Hematopoietic multipotent progenitor cell treated with erythropoietin and hydrocortisone succinate and interleukin-3 and kit ligand, for 6 days (in vitro differentiated cells): ENCODE results near the gene SLC38A11.
A peak's percentile ranks its signal among the peaks of the same experiment; 100 is the strongest.

Source experiments
- DNase-seq: peaks from one replicate; pipeline ENCODE4 v3.0.0-alpha.2; 2015

Gene SLC38A11

DNA sequence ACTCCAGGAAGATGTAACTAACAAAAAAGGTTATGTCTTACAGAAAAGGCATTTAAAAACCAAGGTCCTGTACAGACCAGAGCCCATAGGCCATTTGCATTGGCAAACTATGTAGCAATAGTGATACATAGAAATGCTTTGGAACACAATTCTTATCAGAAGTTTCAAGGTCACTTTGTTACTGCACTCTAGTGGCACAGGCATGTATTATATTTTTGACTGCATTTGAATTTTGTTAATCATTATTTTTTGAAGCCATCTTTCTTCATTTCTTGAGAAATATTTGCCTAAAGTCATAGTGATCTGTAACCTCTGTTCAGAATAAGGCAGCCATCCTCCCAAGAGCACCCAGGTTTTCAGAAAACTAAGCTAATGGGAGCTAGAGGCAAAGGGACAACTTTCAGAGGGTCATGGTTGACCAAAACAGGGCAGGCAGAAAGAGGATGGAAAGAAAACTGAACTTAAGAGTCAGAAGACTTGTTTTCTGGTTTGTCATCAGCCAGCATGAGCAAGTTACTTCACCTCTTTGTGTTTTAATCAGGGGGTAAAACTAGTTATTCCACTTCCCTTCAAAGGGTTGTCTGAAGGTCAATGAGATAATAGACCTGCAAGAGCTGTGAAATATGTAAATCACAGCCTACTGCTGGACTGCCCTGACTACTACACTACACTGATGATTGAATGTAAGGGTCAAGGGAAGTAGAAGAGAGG is 41.5 kb downstream of the SLC38A11 start:
- peak; percentile 85 for DNase-seq

DNA sequence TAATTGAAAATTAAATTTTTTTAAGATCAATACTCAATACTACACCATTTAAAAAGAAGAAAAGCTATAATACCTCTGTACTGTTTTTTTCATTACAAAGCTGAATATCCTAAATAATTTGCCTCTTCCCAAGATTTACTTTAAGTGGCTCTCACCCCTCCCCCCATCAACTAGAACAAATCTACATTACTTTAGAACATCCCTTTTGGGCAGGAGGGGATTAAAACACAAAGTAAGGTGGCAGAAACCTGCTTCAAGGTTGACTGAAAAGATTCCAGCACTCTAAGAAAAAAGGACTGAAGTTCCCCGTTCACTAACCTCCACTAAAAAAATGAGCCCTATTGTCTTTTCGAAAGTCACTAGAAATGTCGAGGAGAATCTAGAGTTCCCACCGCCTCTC is 42.3 kb downstream of the SLC38A11 start:
- no peak for DNase-seq

DNA sequence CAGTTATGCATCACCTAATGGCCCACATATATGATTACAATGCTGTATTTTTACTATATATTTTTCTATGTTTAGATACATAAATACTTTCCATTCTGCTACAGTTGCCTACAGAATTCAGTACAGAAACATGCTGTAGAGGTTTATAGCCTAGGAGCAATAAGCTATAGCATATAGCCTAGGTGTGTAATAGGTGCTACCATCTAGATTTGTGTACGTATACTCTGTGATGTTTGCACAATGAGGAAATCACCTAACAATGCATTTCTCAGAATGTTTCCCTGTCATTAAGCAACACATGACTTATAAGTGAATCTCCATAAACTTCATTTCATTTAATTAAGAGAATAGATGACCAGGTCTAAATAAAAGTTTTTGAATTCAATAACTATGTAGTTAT is 43.5 kb downstream of the SLC38A11 start:
- DNase-seq: no peak

DNA sequence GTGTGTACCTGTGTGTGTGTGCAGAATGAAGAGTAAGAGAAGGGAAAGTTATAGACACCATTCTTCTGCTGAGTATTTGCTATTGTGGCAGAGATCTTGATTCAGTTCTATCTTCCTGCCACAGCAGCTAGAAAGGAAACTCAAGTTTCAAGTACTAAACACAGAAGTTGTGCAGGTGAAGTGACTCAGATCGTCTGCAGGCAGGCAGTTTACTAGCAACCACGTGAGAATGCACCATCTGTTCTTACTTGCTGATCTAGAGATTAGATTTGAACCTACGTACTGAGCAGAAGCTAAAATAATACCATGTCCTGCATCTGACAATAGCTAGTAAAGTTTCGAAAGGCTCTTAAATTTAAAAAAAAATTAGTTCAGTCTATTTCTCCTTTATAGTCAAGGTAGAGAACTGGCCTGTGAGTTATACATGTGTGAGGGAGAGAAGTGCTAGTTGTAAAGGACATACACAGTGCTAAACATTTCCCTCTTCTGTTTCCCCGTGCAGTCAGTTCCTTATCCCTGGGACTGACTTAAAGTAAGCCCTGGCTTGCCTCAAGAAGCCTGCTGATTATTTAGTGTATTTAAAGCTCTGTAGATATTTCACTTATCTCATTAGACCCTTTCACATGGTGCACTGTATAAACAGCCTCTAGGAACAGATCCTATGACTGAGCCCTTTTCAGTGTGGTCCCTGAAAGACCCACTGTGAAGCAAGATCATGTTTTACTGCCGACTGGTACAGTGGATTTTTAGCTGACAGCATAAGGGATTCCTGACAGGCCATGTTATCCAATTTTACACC is 45.0 kb downstream of the SLC38A11 start:
- peak; percentile 87 for DNase-seq

DNA sequence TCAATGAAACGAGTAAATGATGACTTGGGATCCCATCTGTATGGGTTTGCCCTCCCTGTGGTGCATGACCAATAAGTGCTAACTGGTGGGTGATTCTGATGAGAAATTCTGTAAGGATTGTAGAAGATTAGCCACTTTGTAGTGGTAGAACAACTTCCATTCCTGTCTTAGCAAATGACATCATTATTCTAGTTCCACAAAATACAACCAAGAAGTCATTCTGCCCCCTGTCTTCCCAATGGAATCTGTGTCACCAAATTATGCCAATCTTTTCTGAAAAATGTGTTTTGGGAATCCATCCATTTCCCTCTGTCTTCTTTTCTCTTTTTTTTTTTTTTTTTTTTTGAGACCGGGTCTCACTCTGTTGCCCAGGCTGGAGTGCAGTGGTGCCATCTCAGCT is 48.4 kb downstream of the SLC38A11 start:
- no peak for DNase-seq

DNA sequence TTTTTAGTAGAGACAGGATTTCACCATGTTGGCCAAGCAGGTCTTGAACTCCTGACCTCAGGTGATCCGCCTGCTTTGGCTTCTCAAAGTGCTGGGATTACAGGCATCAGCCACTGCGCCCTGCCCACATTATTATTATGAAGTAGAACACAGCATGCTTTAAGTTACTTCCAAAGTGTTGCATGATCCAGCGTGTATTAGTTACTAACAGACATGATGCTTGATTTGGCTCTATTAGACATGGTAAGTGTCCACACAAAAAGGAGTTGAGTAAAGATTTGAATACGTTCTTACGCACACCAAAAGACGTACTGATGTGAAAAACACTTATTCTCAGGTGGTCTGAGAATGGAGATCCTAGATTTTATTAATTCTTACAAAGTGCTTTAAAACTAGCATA is 50.0 kb downstream of the SLC38A11 start:
- DNase-seq: no peak

DNA sequence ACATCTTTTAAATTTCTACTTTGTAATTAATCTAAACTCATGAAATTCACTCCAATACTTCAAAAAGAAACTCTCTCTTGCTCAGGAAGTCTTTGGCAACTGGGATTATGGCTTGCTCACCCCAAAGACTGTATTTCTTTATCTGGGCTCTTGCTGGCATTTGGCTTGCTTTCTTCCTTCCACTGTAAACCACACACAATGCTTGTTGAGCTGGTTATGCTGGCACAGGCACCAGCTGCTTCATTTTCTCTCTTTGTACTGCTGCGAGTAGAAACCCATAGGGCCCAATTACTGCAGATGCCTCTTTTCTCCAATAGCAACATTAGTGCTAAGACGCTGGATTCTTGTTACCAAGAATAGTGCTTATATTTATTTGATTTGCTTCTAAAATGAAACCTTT is 51.4 kb downstream of the SLC38A11 start:
- peak; percentile 40 for DNase-seq

DNA sequence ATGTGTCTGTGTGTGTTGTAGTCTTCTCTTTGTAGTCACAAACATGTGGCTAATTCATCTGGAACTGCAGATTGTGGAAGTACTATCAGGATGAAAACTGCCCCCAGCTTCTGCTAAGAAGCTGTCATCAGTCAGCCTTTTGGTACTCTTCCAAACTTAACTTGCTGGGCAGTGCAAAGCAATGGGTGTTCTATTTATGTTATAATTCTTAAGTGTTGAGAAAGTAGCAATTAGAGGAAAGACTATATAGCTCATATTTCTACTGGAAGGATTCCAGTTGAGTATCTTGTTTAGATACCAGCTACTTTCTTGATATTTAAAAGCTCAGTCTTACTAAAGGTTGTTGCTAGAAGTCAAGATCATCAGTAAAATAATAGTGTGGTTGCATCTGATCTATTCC is 52.1 kb downstream of the SLC38A11 start:
- peak; percentile 72 for DNase-seq

DNA sequence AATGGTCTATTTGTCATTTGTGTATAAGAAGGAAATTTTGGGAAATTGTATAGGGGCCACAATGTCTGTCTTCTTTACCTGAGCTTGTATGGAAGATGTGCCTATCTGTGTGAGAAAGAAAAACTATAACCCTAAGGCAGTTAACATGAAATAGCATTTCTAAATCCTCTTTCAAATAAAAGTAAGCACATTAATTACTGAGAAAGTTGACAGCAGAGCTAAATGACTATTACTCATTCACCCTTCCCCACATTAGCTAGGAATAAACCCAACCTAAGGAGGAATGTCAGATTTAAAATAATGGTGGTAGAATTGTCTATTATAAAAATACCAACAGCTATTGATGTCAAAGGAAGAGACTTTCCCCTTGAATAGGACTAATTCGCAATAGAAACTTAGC is 56.2 kb downstream of the SLC38A11 start:
- no peak for DNase-seq

DNA sequence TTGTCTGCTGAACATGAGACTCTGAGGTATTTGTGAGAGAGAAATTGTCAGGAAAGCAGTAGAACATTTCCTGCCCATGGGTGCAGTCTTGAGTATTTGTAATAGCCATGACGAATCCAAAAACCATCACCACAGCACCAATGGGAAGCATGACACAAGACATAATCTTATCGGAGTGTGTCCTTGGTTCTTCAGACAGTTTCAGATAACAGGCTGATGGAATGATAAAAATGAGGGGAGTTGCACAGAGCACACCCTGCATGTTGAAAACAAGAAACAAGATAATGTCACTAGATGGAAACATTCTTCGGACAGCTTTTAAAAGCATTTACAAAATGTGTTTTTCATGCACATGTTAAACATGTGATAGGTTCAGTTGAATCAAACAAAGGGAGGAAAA is 56.9 kb downstream of the SLC38A11 start:
- peak; percentile 79 for DNase-seq

DNA sequence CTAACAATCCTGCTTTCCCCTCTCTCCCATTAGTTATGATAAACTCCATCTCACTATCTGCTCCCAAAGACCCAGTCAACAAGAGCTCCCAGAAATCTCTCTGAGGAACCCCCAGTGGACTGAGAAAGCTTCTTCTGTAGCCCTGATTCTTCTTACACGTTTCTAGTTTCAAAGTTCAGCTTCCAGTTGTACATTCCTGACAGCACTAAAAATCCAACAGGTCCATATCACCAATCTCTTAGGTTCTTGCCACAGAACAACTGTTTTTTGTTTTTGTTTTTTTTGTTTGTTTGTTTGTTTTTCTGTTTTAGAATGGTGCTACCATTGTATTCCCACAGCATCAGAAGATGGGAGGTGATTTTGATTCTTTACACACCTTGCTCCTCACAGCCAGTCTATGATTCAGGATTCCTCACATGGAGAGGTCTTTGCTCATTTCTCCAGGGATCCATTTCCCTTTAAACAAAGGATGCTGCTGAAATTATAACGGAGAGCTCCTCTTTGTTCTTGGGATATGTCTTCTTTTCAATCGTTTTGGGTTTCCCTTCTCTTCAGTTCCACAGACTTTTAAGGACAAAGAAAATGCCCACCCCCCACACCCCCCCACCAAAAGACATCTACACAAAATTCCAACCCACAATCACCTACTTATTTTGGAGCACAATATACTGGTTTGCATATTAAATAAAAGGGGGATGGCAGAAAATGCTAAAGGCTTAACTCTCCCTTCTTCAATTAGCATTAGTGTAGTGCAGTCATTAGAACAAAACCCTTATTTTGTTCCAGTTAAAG is 57.7 kb downstream of the SLC38A11 start:
- no peak for DNase-seq

DNA sequence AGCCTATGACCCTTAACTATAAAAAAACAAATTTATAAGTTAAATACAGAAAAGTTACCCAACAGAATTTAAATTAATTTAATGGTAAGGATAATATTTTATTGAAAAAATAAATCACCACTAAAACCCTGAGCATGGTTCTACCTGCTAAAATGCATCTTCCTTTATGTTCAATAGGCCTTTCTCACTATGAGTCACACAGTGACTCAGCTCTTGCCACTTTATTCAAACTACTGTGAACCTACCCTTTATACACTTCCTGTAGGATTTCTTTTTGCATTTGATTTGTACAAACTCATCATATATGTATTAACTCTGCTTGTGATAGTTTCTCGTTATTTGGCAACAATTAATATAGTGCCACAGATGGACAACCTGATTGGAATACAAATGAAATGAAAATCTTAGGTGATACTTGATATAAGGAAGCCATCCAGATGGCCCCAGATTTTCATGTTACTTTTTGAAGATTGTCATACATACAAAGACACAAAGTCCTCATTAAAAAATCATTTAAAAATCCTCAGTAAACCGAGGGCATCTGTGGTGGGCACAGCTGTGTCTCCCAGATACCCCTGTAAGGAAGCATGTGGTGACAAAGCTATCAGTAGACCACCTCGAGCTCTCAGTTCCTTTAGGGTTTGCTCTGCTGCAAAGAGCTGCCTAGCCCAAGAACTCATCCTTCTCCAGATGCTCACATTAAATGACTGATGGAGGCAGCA is 58.5 kb downstream of the SLC38A11 start:
- peak; percentile 46 for DNase-seq

DNA sequence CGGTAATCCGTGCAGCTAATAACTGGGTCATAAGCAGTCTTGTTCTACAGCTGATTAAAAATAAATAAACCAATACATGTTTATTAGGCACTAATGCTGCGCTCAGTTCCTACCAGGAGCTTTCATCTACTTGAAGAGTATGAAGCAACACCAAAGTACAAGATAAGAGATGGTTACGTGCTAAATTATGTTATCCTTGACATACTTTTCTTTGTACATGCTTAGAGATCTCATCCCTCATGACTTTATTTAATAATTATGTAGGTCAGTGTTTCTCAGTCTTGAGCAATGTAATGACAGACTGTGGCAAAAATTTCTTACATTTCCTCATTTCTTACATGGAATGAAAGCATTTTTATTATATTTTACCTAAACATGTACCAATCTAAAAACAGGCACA is 59.1 kb downstream of the SLC38A11 start:
- DNase-seq: peak; percentile 14

DNA sequence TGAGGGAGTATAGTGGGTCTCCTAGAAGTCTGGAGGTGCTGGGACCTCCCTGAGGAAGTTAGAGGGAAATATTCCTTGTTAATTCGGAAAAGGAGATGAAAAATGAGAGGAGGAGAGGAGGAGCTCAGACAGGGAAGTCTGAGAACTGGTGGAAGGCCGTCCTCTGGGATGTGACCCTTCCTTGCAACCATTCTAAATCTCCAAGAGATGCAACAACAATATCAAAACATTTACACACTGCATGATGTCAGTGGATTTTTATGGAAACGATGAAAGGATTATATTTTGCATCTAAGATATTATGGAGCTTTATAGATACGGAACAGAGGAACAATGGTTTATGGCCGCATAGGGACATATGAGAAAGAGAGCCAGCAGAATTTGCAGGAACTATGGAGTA is 63.9 kb downstream of the SLC38A11 start:
- no peak for DNase-seq

DNA sequence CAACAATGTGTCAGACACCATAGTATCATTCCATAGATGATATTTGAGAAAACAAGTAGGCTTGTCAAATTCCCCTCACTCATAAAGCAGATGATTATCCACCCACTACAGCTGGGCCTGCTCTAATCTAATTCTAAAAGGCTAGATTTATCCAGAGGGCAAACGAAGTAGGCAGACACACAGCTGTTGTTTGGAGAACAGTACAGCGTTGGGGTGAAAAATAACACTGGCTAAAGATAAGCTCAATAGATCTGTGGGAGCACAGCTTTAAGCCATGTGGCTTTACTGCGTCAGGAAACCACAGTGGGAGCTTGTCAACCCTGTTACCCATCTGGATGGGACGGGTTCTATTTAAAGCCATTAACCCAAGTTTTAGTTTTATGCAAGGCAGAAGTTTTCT is 64.8 kb downstream of the SLC38A11 start:
- peak; percentile 67 for DNase-seq

DNA sequence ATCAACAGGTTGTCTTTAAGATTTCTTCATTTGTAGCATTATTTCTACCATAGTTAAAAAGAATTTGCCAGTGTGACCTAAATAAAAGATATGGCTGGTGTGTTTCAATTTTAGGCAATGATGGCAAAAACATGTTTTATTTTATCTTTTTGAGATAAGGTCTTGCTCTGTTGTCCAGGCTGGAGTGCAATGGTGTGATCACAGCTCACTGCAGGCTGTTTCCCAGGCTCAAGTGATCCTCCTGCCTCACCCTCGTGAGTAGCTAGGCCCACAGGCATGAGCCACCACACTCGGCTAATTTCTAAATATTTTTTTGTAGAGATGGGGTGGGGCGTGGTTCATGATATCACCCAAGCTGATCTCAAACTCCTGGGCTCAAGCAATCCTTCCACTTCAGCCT is 66.7 kb downstream of the SLC38A11 start:
- no peak for DNase-seq

DNA sequence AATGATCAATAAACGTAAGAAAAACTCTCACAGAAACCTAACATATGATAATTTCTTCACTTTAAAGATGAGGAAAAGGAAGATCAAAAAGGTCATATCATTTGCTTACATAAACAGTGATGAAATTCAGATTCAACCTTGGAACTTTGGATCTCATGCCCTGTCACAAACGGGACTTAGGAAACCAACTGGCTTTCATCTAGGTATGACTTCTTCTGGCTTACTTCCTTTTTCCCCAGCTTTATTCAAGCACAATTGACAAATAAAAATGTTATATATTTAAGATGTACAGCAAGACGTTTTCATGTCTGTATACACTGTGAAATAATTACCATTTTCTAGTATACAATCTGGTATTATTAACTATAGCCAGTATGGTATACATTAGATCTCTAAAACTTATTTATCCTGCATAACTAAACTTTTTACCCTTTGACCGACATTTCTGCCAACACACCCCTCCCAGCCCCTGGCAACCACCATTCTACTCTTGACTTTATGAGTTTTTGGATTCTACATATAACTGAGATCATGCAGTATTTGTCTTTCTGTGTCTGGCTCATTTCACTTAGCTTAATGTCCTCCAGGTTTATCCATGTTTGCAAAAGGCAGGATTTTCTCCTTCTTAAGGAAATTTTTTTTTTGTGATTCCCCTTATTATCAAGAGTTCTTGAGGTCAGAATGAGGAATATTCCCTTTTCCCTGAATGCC is 67.7 kb downstream of the SLC38A11 start:
- no peak for DNase-seq

DNA sequence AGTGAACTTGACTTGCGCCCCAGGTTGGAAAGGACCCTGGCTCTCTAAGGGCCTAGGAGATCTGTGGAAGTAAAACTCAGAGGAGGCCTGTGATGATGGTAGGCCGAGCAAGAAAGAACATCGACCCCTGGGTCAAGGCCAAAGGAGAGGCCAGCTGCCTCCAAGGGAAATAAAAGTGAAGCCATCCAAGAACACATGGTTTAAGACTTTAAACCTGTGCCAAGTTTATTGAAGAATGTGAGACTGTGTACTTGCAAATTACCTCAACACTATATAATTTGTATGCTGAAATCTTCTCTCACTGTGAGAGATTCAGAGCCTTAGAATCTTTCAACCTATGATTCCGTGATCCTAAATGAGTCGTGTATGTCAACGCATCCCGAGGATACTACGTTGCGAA is 73.0 kb downstream of the SLC38A11 start:
- no peak for DNase-seq

DNA sequence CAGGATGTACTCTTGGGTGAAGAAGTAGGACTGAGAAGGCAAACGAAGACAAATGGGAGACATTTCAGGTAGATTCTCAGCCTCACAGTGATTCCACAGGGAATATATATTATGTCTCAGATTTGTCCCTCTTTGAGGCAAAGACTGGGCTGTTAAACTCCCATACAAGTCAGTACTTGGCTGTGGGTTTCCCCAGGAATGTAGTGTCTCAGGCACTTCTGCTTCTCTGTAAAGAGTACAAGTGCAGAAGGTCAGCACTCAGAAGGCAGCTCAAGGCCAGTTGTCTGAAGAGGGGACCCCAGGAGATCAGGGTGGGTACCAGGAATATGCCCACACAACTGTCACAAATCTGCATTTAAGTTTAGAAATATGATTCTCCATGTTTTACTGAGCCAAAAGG is 73.8 kb downstream of the SLC38A11 start:
- DNase-seq: no peak

DNA sequence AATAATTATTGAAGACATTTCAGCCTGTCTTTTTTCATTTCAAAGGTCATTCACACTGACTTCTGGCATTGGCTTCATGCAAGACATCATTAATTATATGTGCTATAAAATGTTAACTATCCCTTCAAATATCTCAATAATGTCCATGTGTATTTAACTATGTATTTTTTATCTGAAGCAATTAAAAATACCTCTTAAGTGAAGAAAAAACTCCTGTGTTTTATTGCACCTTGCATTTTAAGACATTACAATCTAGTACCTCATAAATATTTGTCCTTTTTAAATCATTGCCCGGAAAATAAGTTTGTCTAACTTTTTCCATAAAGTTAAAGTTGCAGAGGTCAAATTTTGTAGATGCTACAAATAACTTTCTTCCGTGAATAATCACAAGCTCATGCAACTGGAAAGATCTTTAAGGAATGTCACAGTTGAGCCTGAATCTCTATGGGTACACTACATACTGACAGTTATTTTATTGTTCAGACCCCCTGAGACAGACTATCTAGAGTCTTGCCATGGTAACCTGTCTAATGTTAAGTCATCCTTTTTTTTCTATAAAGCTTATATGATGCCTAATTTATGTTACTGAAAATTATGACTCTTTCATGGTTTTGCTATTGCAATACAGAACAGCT is 75.3 kb downstream of the SLC38A11 start:
- DNase-seq: no peak

DNA sequence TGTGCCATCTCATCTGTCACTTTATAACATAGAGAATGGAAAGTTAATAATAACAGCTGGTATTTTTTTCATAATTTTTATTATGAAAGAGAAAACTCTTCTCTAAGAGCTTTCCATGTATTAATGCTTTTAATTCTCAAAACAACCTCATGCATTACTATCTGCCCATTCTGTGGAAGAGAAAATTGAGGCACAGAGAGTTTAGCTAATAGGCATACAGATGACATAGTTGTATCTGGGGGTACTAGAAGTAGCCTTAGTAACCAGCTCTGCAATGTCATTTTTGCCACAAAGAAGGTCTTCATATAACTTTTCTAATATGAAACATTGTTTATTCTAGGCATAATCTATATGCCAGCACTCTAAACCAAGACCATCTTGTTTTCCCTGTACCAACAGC is 77.4 kb downstream of the SLC38A11 start:
- DNase-seq: no peak

DNA sequence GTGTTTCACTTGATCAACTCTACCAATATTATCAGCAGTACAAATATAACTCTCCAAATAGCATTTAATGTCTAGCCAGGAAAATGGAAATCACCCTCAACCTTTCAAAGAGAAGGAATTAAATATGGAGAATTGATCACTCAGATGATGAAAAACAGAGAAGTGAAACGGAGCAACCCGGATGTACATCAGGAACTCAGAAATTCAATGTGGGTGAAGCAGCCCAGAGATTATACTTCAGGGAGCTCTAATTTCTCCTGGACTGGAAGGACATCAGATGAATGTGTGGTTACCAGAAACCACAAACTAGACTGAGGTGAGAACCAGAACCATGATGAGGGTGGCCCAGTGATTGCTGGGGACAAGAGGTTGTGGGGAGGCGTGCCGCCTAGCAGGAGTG is 78.2 kb downstream of the SLC38A11 start:
- DNase-seq: no peak
